Fibroblast of lung (primary cell): Measurements from ENCODE around the gene TRIM23.

ENCODE experiments used
- EZH2 ChIP-seq: IDR thresholded peaks from 2 replicates; pipeline ENCODE4 v1.5.1; 2012; ENCODE audit warnings: low read length, control low read depth, mild to moderate bottlenecking; ENCODE audit errors: missing control alignments
- TF ChIP-seq, protein P1 (sequence below), 2 donors: IDR thresholded peaks in 1 of 2; conservative IDR thresholded peaks in 1 of 2; 1 replicate in 1 of 2; 2 replicates in 1 of 2; pipeline ENCODE4 v1.5.1; 2011 to 2012; ENCODE audit warnings: low read length in 2 of 2, control low read depth in 1 of 2, inconsistent platforms in 1 of 2, low read depth in 1 of 2, mild to moderate bottlenecking in 1 of 2

DNA sequence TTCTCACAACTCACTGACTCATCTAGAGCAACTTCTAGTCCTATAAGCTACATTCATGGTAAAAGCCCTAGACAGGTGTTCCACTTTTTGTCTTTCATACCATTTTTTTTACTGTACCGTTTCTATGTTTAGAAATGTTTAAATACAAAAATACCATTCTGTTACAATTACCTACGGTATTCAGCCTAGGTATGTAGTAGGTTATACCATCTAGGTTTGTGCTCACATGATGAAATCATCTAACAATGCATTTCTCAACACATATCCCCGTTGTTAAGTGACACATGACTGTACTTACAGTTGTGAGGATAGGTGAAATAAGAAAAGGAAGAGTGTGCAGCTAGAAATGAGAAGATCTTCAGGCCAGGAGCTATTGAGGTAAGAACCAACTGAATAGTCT is 67.4 kb downstream of the TRIM23 start:
- no peak for TF ChIP-seq EZH2
- TF ChIP-seq, protein P1, sequence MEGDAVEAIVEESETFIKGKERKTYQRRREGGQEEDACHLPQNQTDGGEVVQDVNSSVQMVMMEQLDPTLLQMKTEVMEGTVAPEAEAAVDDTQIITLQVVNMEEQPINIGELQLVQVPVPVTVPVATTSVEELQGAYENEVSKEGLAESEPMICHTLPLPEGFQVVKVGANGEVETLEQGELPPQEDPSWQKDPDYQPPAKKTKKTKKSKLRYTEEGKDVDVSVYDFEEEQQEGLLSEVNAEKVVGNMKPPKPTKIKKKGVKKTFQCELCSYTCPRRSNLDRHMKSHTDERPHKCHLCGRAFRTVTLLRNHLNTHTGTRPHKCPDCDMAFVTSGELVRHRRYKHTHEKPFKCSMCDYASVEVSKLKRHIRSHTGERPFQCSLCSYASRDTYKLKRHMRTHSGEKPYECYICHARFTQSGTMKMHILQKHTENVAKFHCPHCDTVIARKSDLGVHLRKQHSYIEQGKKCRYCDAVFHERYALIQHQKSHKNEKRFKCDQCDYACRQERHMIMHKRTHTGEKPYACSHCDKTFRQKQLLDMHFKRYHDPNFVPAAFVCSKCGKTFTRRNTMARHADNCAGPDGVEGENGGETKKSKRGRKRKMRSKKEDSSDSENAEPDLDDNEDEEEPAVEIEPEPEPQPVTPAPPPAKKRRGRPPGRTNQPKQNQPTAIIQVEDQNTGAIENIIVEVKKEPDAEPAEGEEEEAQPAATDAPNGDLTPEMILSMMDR (conservative IDR thresholded peaks at IDR 0.05 in 1 of 2, IDR thresholded peaks at IDR 0.05 in 1 of 2; ENCODE audit: low read depth in 1 of 2, low read length in 2 of 2) = no peak
